HG02588 (cell line): ENCODE results near the gene GGT1.
"Not testable (repeated sequence)": the region's sequence is repeated elsewhere in the genome, so short reads cannot be mapped to it uniquely, and the experiment has no call there.

Source experiments
- ATAC-seq: cut with Tn5 transposase; IDR thresholded peaks from one replicate; pipeline ENCODE4 v1.9.1; 2021; ENCODE audit warnings: mild to moderate bottlenecking, moderate library complexity; ENCODE audit not compliant: unreplicated experiment

Gene GGT1

DNA sequence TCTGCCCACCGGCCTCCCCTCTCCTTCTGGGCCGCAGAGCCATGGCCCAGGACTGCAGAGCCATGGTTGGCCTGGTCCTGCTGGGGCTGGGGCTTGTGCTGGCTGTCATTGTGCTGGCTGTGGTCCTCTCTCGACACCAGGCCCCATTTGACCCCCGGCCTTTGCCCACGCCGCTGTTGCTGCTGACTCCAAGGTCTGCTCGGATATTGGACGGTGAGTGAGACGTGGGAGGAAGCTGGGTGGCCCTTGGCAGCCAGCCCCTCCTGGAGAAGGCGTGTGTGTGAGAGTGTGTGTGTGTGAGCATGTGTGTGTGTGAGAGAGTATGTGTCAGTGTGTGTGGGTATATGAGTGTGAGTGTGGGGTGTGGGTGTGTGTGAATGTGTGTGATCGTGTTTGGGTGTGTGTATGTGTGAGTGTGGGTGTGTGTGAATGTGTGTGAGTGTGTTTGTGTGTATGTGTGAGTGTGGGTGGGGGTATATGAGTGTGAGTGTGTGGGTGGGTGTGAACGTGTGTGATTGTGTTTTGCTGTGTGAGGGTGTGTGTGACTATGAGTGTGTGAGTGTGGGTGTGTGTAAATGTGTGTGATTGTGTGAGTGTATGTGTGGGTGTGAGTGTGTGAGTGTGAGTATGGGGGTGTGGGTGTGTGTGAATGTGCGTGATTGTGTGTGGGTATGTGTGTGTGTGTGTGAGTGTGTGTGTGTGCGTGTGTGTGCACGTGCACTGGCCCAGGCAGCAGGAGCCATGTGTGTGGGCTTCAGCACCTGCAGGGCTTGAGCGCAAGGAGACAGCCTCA is 30.4 kb downstream of the GGT1 start:
- not testable (repeated sequence) for ATAC-seq

DNA sequence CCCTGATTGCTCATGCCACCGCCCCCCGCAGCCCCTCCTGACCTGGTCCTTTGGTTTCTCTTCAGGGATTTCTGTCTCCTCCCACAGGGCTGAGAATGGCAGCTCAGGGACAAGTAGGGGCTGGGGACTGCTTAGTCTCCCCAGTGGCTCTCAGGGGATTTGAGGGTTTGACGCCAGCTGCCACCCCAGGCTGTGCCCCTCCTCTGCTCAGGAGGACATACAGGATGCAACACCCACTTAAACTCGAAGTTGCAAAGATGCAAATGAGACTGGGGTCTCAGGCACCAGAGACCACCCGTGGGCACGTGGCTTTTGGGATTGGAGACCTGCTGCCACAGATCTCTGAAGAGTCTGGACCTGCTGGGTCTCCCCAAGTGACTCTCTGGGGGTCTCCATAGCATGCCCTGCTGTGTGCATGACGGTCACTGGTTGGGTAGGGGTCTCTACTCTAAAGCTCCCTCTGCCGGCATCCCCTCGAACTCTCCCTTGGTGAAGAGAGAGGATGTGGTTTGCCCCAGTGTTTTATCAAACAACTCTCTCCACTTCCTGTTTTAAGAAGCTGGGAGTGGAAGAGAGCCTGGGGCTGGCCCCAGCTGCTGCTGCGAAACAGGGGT is 31.9 kb downstream of the GGT1 start:
- ATAC-seq: not testable (repeated sequence)

DNA sequence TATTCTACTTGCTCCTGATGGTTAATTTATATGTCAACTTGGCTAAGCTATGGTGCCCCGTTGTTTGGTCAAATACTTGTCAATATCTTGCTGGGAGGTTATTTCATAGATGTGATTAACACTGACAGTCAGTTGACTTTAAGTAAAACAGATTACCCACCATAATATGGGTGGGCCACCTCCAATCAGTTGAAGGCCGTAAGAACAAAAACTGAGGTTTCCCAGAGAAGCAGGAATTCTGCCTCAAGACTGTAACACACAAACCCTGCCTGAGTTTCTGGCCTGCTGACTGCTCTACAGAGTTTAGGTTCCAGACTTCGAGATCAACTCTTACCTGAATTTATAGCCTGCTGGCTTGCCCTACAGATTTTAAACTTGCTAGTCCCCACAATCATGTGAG is 33.5 kb downstream of the GGT1 start:
- not testable (repeated sequence) for ATAC-seq

DNA sequence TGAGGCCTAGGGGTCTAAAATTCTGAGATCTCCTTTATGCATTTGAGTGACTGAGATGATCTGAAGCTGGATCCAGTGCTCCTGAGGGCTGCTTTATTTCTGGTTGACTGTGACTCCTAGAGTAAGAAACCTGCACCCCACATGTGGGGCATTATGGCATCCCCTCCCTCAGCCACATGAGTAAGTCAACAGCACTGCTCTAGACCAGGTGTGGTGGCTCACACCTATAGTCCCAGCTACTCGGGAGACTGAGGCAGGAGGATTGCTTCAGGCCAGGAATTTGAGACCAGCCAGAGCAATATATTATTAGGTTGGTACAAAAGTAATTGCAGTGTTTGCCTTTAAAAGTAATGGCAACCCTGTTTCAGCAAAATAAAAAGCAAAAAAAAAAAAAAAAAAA is 39.3 kb downstream of the GGT1 start:
- not testable (repeated sequence) for ATAC-seq

DNA sequence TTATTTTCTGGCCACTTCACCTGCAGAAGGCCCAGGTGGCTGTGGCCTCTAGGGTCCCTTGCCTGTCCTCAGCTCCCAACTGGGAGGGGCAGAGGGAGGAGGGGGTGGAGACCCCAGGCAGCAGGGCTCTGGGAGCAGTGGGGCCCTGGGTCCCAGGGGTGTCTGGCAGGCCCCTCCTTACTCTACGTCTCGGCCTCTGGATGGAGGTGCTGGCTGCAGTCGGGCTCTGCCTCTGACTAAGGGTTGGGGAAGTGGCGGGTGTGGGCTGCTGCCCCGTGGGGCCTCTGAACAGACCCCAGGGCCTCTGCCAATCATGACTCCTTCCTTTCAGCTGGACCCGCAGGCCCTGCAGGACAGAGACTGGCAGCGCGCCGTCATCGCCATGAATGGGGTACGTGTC is 41.4 kb downstream of the GGT1 start:
- ATAC-seq: not testable (repeated sequence)

DNA sequence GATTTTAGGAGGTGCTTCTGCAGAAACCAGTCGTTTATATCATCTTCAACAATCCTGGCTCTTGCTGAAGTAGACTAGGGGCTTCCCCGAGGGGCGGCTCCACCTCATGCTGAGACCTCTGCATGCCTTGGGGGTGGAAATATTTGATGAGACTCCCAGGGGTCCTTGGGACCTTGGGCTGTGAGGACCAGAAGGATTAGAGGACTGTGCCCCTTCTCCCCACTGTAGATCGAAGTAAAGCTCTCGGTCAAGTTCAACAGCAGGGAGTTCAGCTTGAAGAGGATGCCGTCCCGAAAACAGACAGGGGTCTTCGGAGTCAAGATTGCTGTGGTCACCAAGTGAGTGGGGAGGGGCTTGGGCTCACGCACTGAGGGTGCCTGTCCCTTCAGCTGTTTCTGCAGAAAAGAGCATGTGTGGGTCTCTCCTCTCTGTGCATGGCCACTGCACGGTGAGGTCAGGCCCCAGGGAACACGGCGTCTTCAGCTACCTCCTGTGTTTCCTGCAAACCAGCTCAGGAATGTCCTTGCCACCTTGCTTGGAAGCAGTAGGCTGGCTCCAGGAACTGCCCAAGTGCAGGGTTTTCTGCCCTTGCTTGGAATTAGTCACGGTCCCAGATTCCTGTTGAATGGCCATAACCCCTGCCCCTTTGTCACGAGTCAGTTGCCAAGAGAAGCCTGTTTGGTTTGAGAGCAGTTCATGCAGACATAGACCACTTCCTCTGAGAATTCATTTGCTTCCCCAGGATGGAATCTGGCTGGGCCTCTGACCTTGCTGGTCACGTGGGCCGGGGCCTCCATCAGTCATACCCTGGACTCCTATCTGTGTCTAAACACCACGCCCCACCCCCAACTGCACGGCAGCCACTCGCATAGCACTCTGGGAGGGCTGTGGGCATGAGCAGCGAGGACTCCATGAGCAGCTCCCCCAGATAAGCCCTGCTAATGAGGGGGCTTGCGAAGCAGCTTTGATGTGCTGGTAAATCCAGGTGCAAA is 42.7 kb downstream of the GGT1 start:
- ATAC-seq: not testable (repeated sequence)

DNA sequence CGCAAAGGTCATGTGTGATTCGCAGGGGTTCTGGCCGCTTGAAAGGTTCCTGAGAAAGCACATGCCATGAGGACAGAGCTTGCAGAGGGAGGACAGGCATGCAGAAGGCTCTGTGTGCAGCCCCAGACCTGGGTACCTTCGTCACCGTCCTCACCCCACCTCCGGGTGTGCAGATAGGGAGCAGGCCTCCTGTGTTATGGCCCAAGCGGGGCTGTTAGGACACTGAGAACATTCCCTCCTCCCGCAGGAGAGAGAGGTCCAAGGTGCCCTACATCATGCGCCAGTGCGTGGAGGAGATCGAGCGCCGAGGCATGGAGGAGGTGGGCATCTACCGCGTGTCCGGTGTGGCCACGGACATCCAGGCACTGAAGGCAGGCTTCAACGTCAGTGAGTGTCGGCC is 43.8 kb downstream of the GGT1 start:
- ATAC-seq: not testable (repeated sequence)

DNA sequence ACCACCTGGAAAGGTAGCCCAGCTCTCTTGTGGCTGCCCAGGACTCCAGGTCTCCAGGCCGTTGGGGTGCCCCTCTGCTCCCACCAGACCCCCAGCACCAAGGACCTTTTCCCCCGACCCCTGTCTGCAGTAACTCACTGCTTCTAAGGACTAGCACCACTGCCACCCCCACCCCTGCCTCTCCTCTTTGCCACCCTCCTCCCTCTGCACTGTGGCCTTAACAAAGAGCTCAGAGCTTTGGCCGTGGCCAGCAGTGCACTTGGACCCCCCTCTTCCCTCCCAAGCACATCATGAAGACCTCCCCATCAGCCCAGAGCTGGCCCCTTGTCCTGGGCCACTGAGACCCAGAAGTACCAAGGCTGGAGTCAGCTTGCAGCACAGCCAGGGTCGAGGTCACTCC is 46.4 kb downstream of the GGT1 start:
- ATAC-seq: not testable (repeated sequence)

DNA sequence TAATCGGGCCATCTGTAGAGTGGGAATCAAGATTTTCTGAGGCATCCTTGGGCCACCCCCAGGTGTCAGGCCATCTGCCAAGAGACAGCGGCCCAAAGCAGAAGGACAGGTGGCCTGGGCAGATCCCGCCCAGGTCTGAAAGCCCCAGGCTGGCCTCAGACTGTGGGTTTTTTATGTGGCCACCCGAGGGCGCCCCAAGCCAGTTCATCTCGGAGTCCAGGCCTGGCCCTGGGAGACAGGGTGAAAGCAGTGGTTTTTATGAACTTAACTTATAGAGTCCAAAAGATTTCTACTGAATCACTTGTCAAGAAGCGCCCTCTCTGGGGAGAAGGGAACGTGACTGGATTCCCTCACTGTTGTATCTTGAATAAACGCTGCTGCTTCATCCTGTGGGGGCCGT is 47.9 kb downstream of the GGT1 start:
- not testable (repeated sequence) for ATAC-seq

DNA sequence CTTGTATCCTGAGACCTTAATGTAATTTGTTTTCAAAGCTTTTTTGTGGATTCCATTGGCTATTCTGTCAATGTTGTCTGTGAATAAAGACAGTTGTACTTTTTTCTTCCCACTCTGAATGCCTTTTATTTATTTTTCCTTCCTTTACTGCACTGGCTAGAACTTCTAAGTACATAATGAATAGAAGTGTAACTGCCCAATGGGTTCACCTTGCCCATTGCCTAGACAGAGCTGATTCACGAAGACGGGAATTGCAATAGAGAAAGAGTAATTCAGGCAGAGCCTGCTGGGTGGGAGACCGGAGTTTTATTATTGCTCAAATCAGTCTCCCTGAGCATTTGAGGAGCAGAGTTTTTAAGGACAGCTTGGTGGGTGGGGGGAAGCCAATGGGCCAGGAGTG is 62.4 kb downstream of the GGT1 start:
- ATAC-seq: not testable (repeated sequence)

DNA sequence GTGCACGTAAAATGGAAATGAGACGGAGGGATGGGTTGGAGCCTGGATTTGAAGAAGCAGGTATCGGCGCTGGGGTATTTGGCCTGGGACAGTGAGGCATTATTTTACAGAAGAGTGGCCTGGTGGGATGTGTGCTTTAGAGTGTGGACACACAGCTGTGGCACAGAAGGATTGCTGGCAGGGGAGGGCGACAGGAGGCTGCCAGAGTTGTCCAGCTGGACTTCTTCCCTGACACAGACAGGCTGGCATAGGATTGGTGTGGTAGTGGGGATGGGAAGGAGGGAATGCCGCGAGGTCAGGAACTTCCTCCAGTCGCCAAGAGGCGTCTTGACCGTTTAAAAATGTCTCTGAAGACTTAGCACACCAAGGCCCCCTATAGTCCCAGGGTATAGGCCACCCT is 64.9 kb downstream of the GGT1 start:
- not testable (repeated sequence) for ATAC-seq

DNA sequence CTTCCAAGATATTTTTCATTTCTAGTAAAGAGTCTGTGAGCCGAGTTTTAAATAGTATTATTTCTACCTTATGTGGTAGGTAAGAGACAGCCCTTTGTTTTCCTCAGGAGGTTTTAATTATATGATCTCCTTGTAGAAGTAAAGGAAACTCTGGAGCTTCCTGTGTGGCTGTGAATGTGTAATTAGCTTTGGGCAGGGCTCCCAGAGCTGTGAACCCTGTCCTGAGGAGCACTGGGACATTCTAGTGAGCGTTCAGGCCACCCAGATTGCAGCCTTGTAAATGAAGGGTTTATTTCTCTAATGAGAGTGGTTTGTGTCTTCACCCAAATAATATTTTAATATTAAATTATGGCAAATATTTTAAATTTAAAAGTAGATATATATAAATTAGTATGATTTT is 69.5 kb downstream of the GGT1 start:
- ATAC-seq: not testable (repeated sequence)
